ENCODE data around the gene SPRYD3. TPM values are rescaled to one million over a fixed set of nuclear protein-coding genes. Genes with fewer than 3 reads are reported as not detected.

The SPRYD3 gene
- total and polyA plus RNA-seq, 2 of the 4 experiments (the other 2 are of a cell fraction) = 25.6 to 27.8 TPM

- Histone ChIP-seq H3K27ac (ENCODE audit: insufficient read depth, low read length) (no peak within 1 kb of the TSS), H2BK20ac (ENCODE audit: low read depth, low read length) (no peak within 1 kb of the TSS), H4K91ac (ENCODE audit: insufficient read depth, low read depth, low read length) (no peak within 1 kb of the TSS; the same call in 1 of the 2 replicates), H3K9me3 (ENCODE audit: control insufficient read depth, insufficient read depth, low read length) (no peaks in the 10 kb centered on the region), H3K14ac (replicated peaks; ENCODE audit: low read depth, low read length) (no peak within 1 kb of the TSS), H4K5ac (ENCODE audit: low read depth, low read length) (no peak within 1 kb of the TSS), H3K4me1 (ENCODE audit: control insufficient read depth, insufficient read depth, low read length) (peaks cover 12% of the 10 kb centered on the region), H3K23ac (ENCODE audit: low read depth, low read length) (no peak within 1 kb of the TSS), H4K20me1 (ENCODE audit: insufficient read depth, low read length) (no peaks in the 10 kb centered on the region), H3K27me3 (ENCODE audit: control insufficient read depth, insufficient read depth, low read length) (no peaks in the 10 kb centered on the region), H3K79me1 (ENCODE audit: low read depth in 1 of 2, low read length in 2 of 2) (peaks cover 0 to 11% of the 10 kb centered on the region in 2 experiments; a peak in 1 of 4 replicates), H2BK5ac (ENCODE audit: low read depth, low read length, poor library complexity, severe bottlenecking) (no peak within 1 kb of the TSS), H2AFZ (replicated peaks; ENCODE audit: low read length, poor library complexity) (no peak within 1 kb of the TSS), H3K4me2 (ENCODE audit: low read depth, low read length) (no peak within 1 kb of the TSS), H3K9me1 (ENCODE audit: insufficient read depth, low read length) (no peaks in the 10 kb centered on the region), H2BK15ac (ENCODE audit: low read depth, low read length) (no peak within 1 kb of the TSS), H3K4ac (ENCODE audit: low read depth, low read length) (no peak within 1 kb of the TSS), H2BK120ac (ENCODE audit: low read depth, low read length) (no peak within 1 kb of the TSS), H3K36me3 (ENCODE audit: control insufficient read depth, insufficient read depth, low read length) (peaks cover 7% of the 10 kb centered on the region; the same call in 1 of the 2 replicates), H3K18ac (ENCODE audit: low read depth, low read length) (no peak within 1 kb of the TSS), H2AK9ac (replicated peaks; ENCODE audit: low read depth, low read length, poor library complexity) (no peak within 1 kb of the TSS), H4K8ac (ENCODE audit: low read depth in 2 of 2, low read length in 2 of 2) (peak within 1 kb of the TSS in 1 of 2 experiments; percentile 37; a peak in 1 of 4 replicates), H3K4me3 (ENCODE audit: insufficient read depth, low read depth, low read length) (no peak within 1 kb of the TSS), H2AK5ac (ENCODE audit: low read depth, low read length) (peak within 1 kb of the TSS; percentile 49; the same call in 1 of the 2 replicates), H3K9ac (ENCODE audit: low read depth, low read length) (no peak within 1 kb of the TSS), H3K56ac (ENCODE audit: extremely low read depth, insufficient read depth, low read length) (no peak within 1 kb of the TSS)
- ATAC-seq (ENCODE audit: low read depth) (no peak), DNase-seq (no peak)
- 92% methylated on average over 2 of the region's 23 CpGs; no CpG with 5 or more reads in 1 of the 2 experiments for WGBS, 2 experiments (ENCODE audit: extremely low coverage in 2 of 2, insufficient read length in 1 of 2)
- dilution Hi-C loops (cut with HindIII; ENCODE audit: low sequenced_read_pairs, unreplicated experiment) (no loop called here), intact Hi-C loops (cut with micrococcal nuclease) (no loop called here), in situ Hi-C loops (cut with MboI; ENCODE audit: low sequenced_read_pairs) (no loop called here)
- BruUV-seq (replicated peaks) = no TSS peak
- ChIA-PET CTCF (interaction anchor here (3.7 kb wide), 1 partner anchor 37 kb away, joined by 21 read pairs; no protein-coding TSS in a partner anchor), POLR2A (ENCODE audit: unreplicated experiment) (no interaction called here)
- TF ChIP-seq RAD21 (IDR thresholded peaks at IDR 0.05; ENCODE audit: low read length) (no peak), SMC3 (IDR thresholded peaks at IDR 0.05; ENCODE audit: low read depth, low read length) (no peak), MAZ (IDR thresholded peaks at IDR 0.05; ENCODE audit: borderline replicate concordance, low read depth, low read length) (no peak), BHLHE40 (IDR thresholded peaks at IDR 0.05; ENCODE audit: low read depth, low read length) (no peak), RCOR1 (IDR thresholded peaks at IDR 0.05; ENCODE audit: insufficient replicate concordance, low read length) (no peak), NFE2L2 (IDR thresholded peaks at IDR 0.05; ENCODE audit: low read depth, low read length) (no peak), CEBPB (IDR thresholded peaks at IDR 0.05; ENCODE audit: low read depth, low read length) (no peak), ELK1 (IDR thresholded peaks at IDR 0.05; ENCODE audit: borderline replicate concordance, low read depth, low read length) (no peak), RFX5 (IDR thresholded peaks at IDR 0.05; ENCODE audit: low read depth, low read length) (no peak), CHD1 (IDR thresholded peaks at IDR 0.05; ENCODE audit: low read depth, low read length) (no peak), CTCF (conservative IDR thresholded peaks at IDR 0.05; ENCODE audit: low read depth, low read length) (no peak)
Measured at GRCh38 chr12:53102883-53103807, 24.0 kb upstream of the SPRYD3 start, which contains the start of gene SOAT2. SOAT2 (plus strand) TSS chr12:53103486; CDS start chr12:53103578, 92 bp downstream.

Measured in IMR-90 (cell line).